Hepatocyte (in vitro differentiated cells): Measurements from ENCODE around the gene TUG1.

ENCODE experiments used
- CTCF ChIP-seq: fragments of 200-600 bp; sonication (generic); IDR thresholded peaks from 2 replicates; pipeline ENCODE4 v1.5.1; 2016; ENCODE audit warnings: antibody characterized with exemption, mild to moderate bottlenecking; ENCODE audit not compliant: poor library complexity
- EZH2 ChIP-seq: fragments of 200-600 bp; sonication (generic); IDR thresholded peaks from 2 replicates; pipeline ENCODE4 v1.6.1; 2016; ENCODE audit warnings: antibody characterized with exemption, mild to moderate bottlenecking, borderline replicate concordance

- TF ChIP-seq CTCF (no peak), EZH2 (no peak)
These were observed 15.9 kb upstream of the TUG1 start for GRCh38 chr22:30953206-30953605.
